WTC11 (cell line): ENCODE results near the gene OR2W3. TPM values are rescaled to one million over a fixed set of nuclear protein-coding genes. Genes with fewer than 3 reads are reported as not detected.

Experiments used
- ATAC-seq: fragments of 200-7000 bp; cut with Tn5 transposase; 2 replicates; pipeline ENCODE4 v1.10.0; 2021; ENCODE audit warnings: mild to moderate bottlenecking, moderate library complexity
- CTCF ChIA-PET: fragments of 300-600 bp; sonication (Branson Sonifier 250); formaldehyde crosslinking; loops from one replicate; lab custom pipeline; 2021; ENCODE audit warnings: antibody characterized with exemption; lab: Charles Lee
- POLR2A ChIA-PET: fragments of 350-600 bp; sonication (Branson Sonifier 250); formaldehyde crosslinking; loops from one replicate; lab custom pipeline; 2021; ENCODE audit warnings: antibody characterized with exemption; lab: Charles Lee
- DNase-seq: peaks from one replicate; pipeline ENCODE4 v3.0.0; 2021; ENCODE audit warnings: low spot score
- H3K27ac Mint-ChIP-seq: 2 replicates; pipeline ENCODE4 v1.8.0; 2021; ENCODE audit warnings: mixed read lengths
- H3K27me3 Mint-ChIP-seq: 2 replicates; pipeline ENCODE4 v1.8.0; 2021; ENCODE audit warnings: low read depth, mild to moderate bottlenecking, moderate library complexity, mixed read lengths
- H3K36me3 Mint-ChIP-seq: 2 replicates; pipeline ENCODE4 v1.8.0; 2021; ENCODE audit warnings: mixed read lengths
- H3K4me1 Mint-ChIP-seq: 2 replicates; pipeline ENCODE4 v1.8.0; 2022; ENCODE audit warnings: mixed read lengths
- H3K4me3 Mint-ChIP-seq: 2 replicates; pipeline ENCODE4 v1.8.0; 2021; ENCODE audit warnings: mild to moderate bottlenecking, moderate library complexity, mixed read lengths
- H3K9me3 Mint-ChIP-seq: 2 replicates; pipeline ENCODE4 v1.8.0; 2021; ENCODE audit warnings: mixed read lengths
- ATF1 ChIP-seq: sonication (generic); formaldehyde crosslinking; IDR thresholded peaks from 2 replicates; pipeline ENCODE4 v1.8.1; 2023; ENCODE audit warnings: mild to moderate bottlenecking, moderate library complexity, missing genetic modification reagents
- EMX1 ChIP-seq: fragments of 250-450 bp; sonication (Bioruptor Pico); IDR thresholded peaks from 2 replicates; pipeline ENCODE4 v1.8.0; 2021; ENCODE audit warnings: mild to moderate bottlenecking
- FOXJ3 ChIP-seq: sonication (generic); formaldehyde crosslinking; IDR thresholded peaks from 2 replicates; pipeline ENCODE4 v1.9.0; 2021; ENCODE audit warnings: missing genetic modification reagents, mild to moderate bottlenecking, borderline replicate concordance
- HMGA2 ChIP-seq: fragments of 250-450 bp; sonication (Bioruptor Pico); IDR thresholded peaks from 2 replicates; pipeline ENCODE4 v1.4.0; 2021; ENCODE audit warnings: mild to moderate bottlenecking, moderate library complexity
- IRF2 ChIP-seq: sonication (generic); formaldehyde crosslinking; IDR thresholded peaks from 2 replicates; pipeline ENCODE4 v1.8.0; 2022; ENCODE audit warnings: low read depth, missing genetic modification reagents, borderline replicate concordance
- MYBL2 ChIP-seq: sonication (generic); formaldehyde crosslinking; IDR thresholded peaks from 2 replicates; pipeline ENCODE4 v1.8.1; 2023; ENCODE audit warnings: mild to moderate bottlenecking, moderate library complexity, missing genetic modification reagents
- OVOL2 ChIP-seq: fragments of 250-450 bp; sonication (Bioruptor Pico); IDR thresholded peaks from 2 replicates; pipeline ENCODE4 v1.9.0; 2021; ENCODE audit warnings: mild to moderate bottlenecking, borderline replicate concordance
- SMAD3 ChIP-seq: sonication (generic); formaldehyde crosslinking; IDR thresholded peaks from 2 replicates; pipeline ENCODE4 v1.8.0; 2022; ENCODE audit warnings: missing genetic modification reagents, mild to moderate bottlenecking, borderline replicate concordance
- TEAD1 ChIP-seq: sonication (generic); formaldehyde crosslinking; IDR thresholded peaks from 2 replicates; pipeline ENCODE4 v1.8.0; 2022; ENCODE audit warnings: mild to moderate bottlenecking, missing genetic modification reagents
- ZBTB21 ChIP-seq: sonication (generic); formaldehyde crosslinking; IDR thresholded peaks from 2 replicates; pipeline ENCODE4 v1.8.1; 2023; ENCODE audit warnings: mild to moderate bottlenecking, missing genetic modification reagents, borderline replicate concordance
- ZNF317 ChIP-seq: sonication (generic); formaldehyde crosslinking; IDR thresholded peaks from 2 replicates; pipeline ENCODE4 v1.8.1; 2023; ENCODE audit warnings: low read depth, mild to moderate bottlenecking, moderate library complexity, missing genetic modification reagents, borderline replicate concordance
- total RNA-seq: library from RNA; stranded (reverse); gene quantifications from 3 replicates; pipeline ENCODE4 v1.2.3, GENCODE V29; 2021
- TF ChIP-seq, protein P1 (sequence below): sonication (generic); formaldehyde crosslinking; IDR thresholded peaks from 2 replicates; pipeline ENCODE4 v1.8.0; 2023; ENCODE audit warnings: mild to moderate bottlenecking, missing genetic modification reagents
- TF ChIP-seq, protein P2 (sequence below): sonication (generic); formaldehyde crosslinking; IDR thresholded peaks from 2 replicates; pipeline ENCODE4 v1.8.1; 2022; ENCODE audit warnings: mild to moderate bottlenecking, moderate library complexity, missing genetic modification reagents
- TF ChIP-seq, protein P3 (sequence below): fragments of 250-450 bp; sonication (Bioruptor Pico); conservative IDR thresholded peaks from 2 replicates; pipeline ENCODE4 v1.9.0; 2021; ENCODE audit warnings: mild to moderate bottlenecking
- TF ChIP-seq, protein P4 (sequence below): sonication (generic); formaldehyde crosslinking; IDR thresholded peaks from 2 replicates; pipeline ENCODE4 v1.8.1; 2022; ENCODE audit warnings: low read depth, mild to moderate bottlenecking, moderate library complexity, missing genetic modification reagents, borderline replicate concordance
- TF ChIP-seq, protein P5 (sequence below): sonication (generic); formaldehyde crosslinking; conservative IDR thresholded peaks from 2 replicates; pipeline ENCODE4 v1.8.1; 2023; ENCODE audit warnings: mild to moderate bottlenecking, low read depth, missing genetic modification reagents, moderate library complexity
- TF ChIP-seq, protein P6 (sequence below): sonication (generic); formaldehyde crosslinking; IDR thresholded peaks from 2 replicates; pipeline ENCODE4 v1.8.0; 2022; ENCODE audit warnings: mild to moderate bottlenecking, missing genetic modification reagents
- TF ChIP-seq, protein P7 (sequence below): fragments of 250-450 bp; sonication (Bioruptor Pico); IDR thresholded peaks from 2 replicates; pipeline ENCODE4 v1.9.0; 2021; ENCODE audit warnings: mild to moderate bottlenecking
- TF ChIP-seq, protein P8 (sequence below): sonication (generic); formaldehyde crosslinking; IDR thresholded peaks from 2 replicates; pipeline ENCODE4 v1.8.0; 2022; ENCODE audit warnings: mild to moderate bottlenecking, missing genetic modification reagents

The OR2W3 gene
- total RNA-seq, 1 experiment from 2014 or later, result 0.17 TPM

DNA sequence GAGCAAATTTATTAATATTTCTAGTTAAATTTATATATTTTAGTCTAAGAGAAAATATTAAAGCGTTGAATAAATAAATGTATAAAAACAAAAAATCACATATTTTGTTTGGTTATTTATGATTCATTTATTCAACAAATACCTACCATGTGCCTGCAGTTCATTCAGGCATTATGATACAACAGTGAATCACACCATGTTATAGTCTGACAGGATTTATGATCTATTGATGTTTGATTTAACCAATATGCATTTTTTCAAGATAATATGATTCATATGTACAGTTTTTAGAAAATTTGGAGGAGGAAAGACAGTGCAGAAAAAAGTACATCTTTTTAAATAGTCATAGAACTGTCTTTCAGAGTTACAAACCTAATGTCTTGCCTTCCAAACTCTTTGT lies 45.8 kb upstream of the OR2W3 start:
- CTCF ChIA-PET, result no interaction called here
- TF ChIP-seq EMX1 (CRISPR knock-in tag), result no peak
- TF ChIP-seq, protein P1, sequence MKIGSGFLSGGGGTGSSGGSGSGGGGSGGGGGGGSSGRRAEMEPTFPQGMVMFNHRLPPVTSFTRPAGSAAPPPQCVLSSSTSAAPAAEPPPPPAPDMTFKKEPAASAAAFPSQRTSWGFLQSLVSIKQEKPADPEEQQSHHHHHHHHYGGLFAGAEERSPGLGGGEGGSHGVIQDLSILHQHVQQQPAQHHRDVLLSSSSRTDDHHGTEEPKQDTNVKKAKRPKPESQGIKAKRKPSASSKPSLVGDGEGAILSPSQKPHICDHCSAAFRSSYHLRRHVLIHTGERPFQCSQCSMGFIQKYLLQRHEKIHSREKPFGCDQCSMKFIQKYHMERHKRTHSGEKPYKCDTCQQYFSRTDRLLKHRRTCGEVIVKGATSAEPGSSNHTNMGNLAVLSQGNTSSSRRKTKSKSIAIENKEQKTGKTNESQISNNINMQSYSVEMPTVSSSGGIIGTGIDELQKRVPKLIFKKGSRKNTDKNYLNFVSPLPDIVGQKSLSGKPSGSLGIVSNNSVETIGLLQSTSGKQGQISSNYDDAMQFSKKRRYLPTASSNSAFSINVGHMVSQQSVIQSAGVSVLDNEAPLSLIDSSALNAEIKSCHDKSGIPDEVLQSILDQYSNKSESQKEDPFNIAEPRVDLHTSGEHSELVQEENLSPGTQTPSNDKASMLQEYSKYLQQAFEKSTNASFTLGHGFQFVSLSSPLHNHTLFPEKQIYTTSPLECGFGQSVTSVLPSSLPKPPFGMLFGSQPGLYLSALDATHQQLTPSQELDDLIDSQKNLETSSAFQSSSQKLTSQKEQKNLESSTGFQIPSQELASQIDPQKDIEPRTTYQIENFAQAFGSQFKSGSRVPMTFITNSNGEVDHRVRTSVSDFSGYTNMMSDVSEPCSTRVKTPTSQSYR (CRISPR knock-in tag), result no peak
- TF ChIP-seq TEAD1 (CRISPR knock-in tag), result no peak
- TF ChIP-seq, protein P2, sequence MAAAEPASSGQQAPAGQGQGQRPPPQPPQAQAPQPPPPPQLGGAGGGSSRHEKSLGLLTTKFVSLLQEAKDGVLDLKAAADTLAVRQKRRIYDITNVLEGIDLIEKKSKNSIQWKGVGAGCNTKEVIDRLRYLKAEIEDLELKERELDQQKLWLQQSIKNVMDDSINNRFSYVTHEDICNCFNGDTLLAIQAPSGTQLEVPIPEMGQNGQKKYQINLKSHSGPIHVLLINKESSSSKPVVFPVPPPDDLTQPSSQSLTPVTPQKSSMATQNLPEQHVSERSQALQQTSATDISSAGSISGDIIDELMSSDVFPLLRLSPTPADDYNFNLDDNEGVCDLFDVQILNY (CRISPR knock-in tag), result no peak
- no peak for TF ChIP-seq IRF2 (CRISPR knock-in tag)
- TF ChIP-seq ATF1 (CRISPR knock-in tag), result no peak
- ATAC-seq (no peak), DNase-seq (no peak)
- Mint-ChIP-seq H3K27ac (no peak overlapping the region), H3K4me1 (no peaks in the 10 kb centered on the region), H3K36me3 (peaks cover 10% of the 10 kb centered on the region), H3K9me3 (peaks cover 29% of the 10 kb centered on the region), H3K4me3 (no peak overlapping the region), H3K27me3 (no peaks in the 10 kb centered on the region; the same call in none of the 2 replicates)
- POLR2A ChIA-PET, result no interaction called here

DNA sequence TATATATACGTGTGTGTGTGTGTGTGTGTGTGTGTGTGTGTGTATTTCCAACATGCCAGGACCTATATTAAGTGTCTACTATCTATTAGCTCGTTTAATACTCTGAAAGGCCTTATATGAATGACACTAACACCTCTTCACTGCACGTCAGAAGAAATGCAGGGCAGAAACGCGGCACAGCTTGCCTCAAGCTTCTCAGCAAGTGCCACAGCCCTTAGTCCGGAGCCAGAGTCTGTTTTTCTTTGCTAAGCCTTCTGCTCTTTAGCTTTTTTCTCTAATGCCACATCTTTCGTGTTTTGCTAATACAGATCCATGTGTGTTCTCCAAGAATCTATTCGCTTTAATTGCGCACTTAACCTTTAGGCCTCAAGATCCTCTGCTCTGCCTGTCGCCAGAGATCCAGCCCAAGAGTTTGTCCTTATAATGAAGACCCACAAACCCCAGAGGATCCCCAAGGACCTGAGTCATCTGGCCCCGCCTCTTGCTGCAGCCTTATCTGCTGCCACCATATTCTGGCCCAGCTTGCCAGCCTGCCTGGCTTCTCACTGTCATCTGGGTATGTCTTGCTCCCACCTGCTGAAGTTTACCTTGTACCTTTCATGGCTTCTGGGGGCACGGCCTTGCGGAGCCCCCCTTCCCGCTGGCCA lies 40.4 kb upstream of the OR2W3 start:
- H3K27me3 Mint-ChIP-seq, result peaks cover 16% of the 10 kb centered on the region
- CTCF ChIA-PET, result no interaction called here
- H3K4me3 Mint-ChIP-seq, result no peak overlapping the region
- ATAC-seq (no peak), DNase-seq (no peak)
- peaks cover 30% of the 10 kb centered on the region for H3K9me3 Mint-ChIP-seq
- peaks cover 10% of the 10 kb centered on the region; the same call in 1 of the 2 replicates for H3K4me1 Mint-ChIP-seq
- no peak overlapping the region for H3K27ac Mint-ChIP-seq
- peaks cover 21% of the 10 kb centered on the region for H3K36me3 Mint-ChIP-seq
- POLR2A ChIA-PET, result no interaction called here
- TF ChIP-seq, protein P3, sequence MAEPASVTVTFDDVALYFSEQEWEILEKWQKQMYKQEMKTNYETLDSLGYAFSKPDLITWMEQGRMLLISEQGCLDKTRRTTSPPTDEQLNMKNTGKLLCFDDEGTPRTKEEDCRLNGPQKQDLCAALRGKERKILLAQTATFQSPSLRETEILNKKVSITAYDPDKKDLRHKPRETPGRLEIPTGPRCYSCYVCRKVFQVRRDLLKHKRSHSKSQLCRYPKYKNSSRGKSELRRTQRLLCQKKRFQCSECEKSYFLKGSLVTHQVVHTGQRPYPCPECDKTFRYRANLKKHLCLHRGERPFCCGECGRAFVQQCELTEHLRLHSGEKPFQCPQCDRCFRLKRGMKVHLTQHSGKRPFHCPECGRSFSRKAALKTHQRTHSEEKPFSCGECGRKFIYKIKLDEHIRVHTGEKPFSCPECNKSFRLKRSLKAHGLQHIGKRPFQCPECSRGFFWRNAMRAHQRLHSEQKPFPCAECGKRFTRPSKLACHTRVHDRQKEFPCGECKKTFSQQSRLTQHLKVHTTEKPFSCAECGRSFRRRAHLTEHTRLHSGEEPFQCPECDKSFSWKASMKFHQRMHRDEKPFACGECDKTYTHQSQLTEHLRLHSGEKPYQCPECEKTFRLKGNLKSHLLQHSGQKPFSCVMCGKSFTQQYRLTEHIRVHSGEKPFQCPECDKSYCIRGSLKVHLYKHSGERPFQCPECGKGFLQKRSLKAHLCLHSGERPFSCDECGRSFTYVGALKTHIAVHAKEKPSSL, result no peak
- TF ChIP-seq HMGA2 (CRISPR knock-in tag) (no peak), TEAD1 (CRISPR knock-in tag) (no peak), OVOL2 (CRISPR knock-in tag) (no peak), SMAD3 (CRISPR knock-in tag) (no peak), ZNF317 (CRISPR knock-in tag) (no peak), FOXJ3 (CRISPR knock-in tag) (no peak), MYBL2 (no peak), ZBTB21 (no peak)
- TF ChIP-seq, protein P4, sequence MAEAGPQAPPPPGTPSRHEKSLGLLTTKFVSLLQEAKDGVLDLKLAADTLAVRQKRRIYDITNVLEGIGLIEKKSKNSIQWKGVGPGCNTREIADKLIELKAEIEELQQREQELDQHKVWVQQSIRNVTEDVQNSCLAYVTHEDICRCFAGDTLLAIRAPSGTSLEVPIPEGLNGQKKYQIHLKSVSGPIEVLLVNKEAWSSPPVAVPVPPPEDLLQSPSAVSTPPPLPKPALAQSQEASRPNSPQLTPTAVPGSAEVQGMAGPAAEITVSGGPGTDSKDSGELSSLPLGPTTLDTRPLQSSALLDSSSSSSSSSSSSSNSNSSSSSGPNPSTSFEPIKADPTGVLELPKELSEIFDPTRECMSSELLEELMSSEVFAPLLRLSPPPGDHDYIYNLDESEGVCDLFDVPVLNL (CRISPR knock-in tag), result no peak
- TF ChIP-seq, protein P5, sequence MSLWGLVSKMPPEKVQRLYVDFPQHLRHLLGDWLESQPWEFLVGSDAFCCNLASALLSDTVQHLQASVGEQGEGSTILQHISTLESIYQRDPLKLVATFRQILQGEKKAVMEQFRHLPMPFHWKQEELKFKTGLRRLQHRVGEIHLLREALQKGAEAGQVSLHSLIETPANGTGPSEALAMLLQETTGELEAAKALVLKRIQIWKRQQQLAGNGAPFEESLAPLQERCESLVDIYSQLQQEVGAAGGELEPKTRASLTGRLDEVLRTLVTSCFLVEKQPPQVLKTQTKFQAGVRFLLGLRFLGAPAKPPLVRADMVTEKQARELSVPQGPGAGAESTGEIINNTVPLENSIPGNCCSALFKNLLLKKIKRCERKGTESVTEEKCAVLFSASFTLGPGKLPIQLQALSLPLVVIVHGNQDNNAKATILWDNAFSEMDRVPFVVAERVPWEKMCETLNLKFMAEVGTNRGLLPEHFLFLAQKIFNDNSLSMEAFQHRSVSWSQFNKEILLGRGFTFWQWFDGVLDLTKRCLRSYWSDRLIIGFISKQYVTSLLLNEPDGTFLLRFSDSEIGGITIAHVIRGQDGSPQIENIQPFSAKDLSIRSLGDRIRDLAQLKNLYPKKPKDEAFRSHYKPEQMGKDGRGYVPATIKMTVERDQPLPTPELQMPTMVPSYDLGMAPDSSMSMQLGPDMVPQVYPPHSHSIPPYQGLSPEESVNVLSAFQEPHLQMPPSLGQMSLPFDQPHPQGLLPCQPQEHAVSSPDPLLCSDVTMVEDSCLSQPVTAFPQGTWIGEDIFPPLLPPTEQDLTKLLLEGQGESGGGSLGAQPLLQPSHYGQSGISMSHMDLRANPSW (CRISPR knock-in tag), result no peak
- TF ChIP-seq, protein P6, sequence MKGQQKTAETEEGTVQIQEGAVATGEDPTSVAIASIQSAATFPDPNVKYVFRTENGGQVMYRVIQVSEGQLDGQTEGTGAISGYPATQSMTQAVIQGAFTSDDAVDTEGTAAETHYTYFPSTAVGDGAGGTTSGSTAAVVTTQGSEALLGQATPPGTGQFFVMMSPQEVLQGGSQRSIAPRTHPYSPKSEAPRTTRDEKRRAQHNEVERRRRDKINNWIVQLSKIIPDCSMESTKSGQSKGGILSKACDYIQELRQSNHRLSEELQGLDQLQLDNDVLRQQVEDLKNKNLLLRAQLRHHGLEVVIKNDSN (CRISPR knock-in tag), result no peak
- TF ChIP-seq, protein P7, sequence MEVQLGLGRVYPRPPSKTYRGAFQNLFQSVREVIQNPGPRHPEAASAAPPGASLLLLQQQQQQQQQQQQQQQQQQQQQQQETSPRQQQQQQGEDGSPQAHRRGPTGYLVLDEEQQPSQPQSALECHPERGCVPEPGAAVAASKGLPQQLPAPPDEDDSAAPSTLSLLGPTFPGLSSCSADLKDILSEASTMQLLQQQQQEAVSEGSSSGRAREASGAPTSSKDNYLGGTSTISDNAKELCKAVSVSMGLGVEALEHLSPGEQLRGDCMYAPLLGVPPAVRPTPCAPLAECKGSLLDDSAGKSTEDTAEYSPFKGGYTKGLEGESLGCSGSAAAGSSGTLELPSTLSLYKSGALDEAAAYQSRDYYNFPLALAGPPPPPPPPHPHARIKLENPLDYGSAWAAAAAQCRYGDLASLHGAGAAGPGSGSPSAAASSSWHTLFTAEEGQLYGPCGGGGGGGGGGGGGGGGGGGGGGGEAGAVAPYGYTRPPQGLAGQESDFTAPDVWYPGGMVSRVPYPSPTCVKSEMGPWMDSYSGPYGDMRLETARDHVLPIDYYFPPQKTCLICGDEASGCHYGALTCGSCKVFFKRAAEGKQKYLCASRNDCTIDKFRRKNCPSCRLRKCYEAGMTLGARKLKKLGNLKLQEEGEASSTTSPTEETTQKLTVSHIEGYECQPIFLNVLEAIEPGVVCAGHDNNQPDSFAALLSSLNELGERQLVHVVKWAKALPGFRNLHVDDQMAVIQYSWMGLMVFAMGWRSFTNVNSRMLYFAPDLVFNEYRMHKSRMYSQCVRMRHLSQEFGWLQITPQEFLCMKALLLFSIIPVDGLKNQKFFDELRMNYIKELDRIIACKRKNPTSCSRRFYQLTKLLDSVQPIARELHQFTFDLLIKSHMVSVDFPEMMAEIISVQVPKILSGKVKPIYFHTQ, result no peak
- TF ChIP-seq, protein P8, sequence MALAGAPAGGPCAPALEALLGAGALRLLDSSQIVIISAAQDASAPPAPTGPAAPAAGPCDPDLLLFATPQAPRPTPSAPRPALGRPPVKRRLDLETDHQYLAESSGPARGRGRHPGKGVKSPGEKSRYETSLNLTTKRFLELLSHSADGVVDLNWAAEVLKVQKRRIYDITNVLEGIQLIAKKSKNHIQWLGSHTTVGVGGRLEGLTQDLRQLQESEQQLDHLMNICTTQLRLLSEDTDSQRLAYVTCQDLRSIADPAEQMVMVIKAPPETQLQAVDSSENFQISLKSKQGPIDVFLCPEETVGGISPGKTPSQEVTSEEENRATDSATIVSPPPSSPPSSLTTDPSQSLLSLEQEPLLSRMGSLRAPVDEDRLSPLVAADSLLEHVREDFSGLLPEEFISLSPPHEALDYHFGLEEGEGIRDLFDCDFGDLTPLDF, result no peak
